Parathyroid adenoma (tissue), 2 donors: ENCODE results near the gene HORMAD1.

Experiments
- H2AFZ ChIP-seq: fragments of 300-600 bp; sonication (generic); one replicate; pipeline ENCODE4 v1.7.0; 2017; ENCODE audit warnings: antibody characterized with exemption, mild to moderate bottlenecking
- H3K27ac ChIP-seq: fragments of 300-600 bp; sonication (generic); one replicate; pipeline ENCODE4 v1.7.0; 2017
- H3K27me3 ChIP-seq: fragments of 300-600 bp; sonication (generic); one replicate; pipeline ENCODE4 v1.7.0; 2017; ENCODE audit warnings: low read length; ENCODE audit not compliant: control insufficient read depth, insufficient read depth
- H3K36me3 ChIP-seq: fragments of 300-600 bp; sonication (generic); one replicate; pipeline ENCODE4 v1.7.0; 2017; ENCODE audit warnings: low read length; ENCODE audit not compliant: control insufficient read depth, insufficient read depth
- H3K4me1 ChIP-seq: fragments of 300-600 bp; sonication (generic); one replicate; pipeline ENCODE4 v1.7.0; 2017; ENCODE audit warnings: control low read depth
- H3K4me2 ChIP-seq: fragments of 300-600 bp; sonication (generic); one replicate; pipeline ENCODE4 v1.7.0; 2017; ENCODE audit warnings: low read length
- H3K4me3 ChIP-seq: fragments of 300-600 bp; sonication (generic); one replicate; pipeline ENCODE4 v1.7.0; 2017; ENCODE audit warnings: low read depth, low read length
- H3K79me2 ChIP-seq: fragments of 300-600 bp; sonication (generic); one replicate; pipeline ENCODE4 v1.7.0; 2017; ENCODE audit warnings: control low read depth
- H3K9ac ChIP-seq: fragments of 300-600 bp; sonication (generic); one replicate; pipeline ENCODE4 v1.7.0; 2017; ENCODE audit warnings: mild to moderate bottlenecking
- H3K9me3 ChIP-seq: fragments of 300-600 bp; sonication (generic); one replicate; pipeline ENCODE4 v1.7.0; 2017; ENCODE audit warnings: low read length; ENCODE audit not compliant: control insufficient read depth
- CTCF ChIP-seq: fragments of 300-600 bp; sonication (generic); IDR thresholded peaks from one replicate; pipeline ENCODE4 v1.7.0; 2017; ENCODE audit warnings: antibody characterized with exemption, mild to moderate bottlenecking
- donor health status: primary hyperparathyroidism.

The HORMAD1 gene

GRCh38 chr1:150683914-150684313, 36.8 kb downstream of the HORMAD1 start:
- no peak overlapping the region for H2AFZ ChIP-seq
- no peak overlapping the region for H3K27ac ChIP-seq
- no peaks in the 10 kb centered on the region for H3K27me3 ChIP-seq
- no peaks in the 10 kb centered on the region for H3K36me3 ChIP-seq
- H3K4me1 ChIP-seq = no peaks in the 10 kb centered on the region
- H3K4me2 ChIP-seq = no peak overlapping the region
- no peaks in the 10 kb centered on the region for H3K9me3 ChIP-seq
- no peak overlapping the region for H3K9ac ChIP-seq
- no peak for TF ChIP-seq CTCF
- no peaks in the 10 kb centered on the region for H3K79me2 ChIP-seq
- no peak overlapping the region for H3K4me3 ChIP-seq

GRCh38 chr1:150678988-150679387, 41.7 kb downstream of the HORMAD1 start:
- H3K27ac ChIP-seq = no peak overlapping the region
- H3K79me2 ChIP-seq = peaks cover 5% of the 10 kb centered on the region
- H3K4me3 ChIP-seq = no peak overlapping the region
- no peaks in the 10 kb centered on the region for H3K36me3 ChIP-seq
- H3K4me2 ChIP-seq = no peak overlapping the region
- TF ChIP-seq CTCF = no peak
- H2AFZ ChIP-seq = no peak overlapping the region
- H3K9ac ChIP-seq = no peak overlapping the region
- H3K4me1 ChIP-seq = no peaks in the 10 kb centered on the region
- no peaks in the 10 kb centered on the region for H3K27me3 ChIP-seq
- no peaks in the 10 kb centered on the region for H3K9me3 ChIP-seq

DNA sequence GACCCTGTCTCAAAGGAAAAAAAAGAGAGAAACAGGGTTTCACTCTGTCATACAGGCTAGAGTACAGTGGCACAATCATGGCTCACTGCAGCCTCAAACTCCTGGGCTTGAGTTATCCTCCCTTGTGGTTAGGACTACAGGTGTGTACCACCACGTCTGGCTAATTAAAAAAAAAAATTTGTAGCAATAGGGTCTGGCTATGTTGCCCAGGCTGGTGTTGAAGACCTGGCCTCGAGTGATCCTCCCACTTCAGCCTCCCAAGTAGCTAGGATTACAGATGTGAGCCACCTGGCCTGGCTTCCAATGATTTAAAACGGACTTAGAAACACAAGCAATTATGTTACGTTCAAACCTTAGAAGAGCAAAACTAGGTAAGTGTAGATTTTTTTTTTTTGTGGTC, 45.8 kb downstream of the HORMAD1 start:
- H3K27me3 ChIP-seq = no peaks in the 10 kb centered on the region
- H3K4me2 ChIP-seq = no peak overlapping the region
- H3K9ac ChIP-seq = no peak overlapping the region
- H3K4me1 ChIP-seq = no peaks in the 10 kb centered on the region
- H3K9me3 ChIP-seq = no peaks in the 10 kb centered on the region
- H3K79me2 ChIP-seq = peaks cover 5% of the 10 kb centered on the region
- H3K4me3 ChIP-seq = no peak overlapping the region
- no peak overlapping the region for H3K27ac ChIP-seq
- no peaks in the 10 kb centered on the region for H3K36me3 ChIP-seq
- no peak overlapping the region for H2AFZ ChIP-seq
- no peak for TF ChIP-seq CTCF

DNA sequence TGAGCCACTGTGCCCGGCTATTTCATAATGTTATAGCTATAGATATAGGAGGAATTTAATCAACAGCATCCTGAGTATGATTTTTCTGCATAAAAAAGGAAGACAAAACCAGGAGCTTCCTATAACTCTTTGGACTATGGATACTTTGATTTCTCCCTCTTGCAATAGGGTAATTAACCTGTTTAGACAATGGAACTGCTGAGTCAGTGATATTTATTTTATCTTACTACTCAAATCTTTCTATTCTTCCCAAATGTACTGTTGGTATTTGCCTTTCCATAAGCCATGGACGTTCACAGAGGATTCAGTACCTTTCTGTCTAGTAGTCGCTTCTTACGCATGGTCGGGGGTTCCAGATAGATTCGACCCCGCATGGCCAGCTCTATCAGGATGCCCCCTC, 57.4 kb downstream of the HORMAD1 start:
- H3K4me2 ChIP-seq = no peak overlapping the region
- no peak overlapping the region for H3K27ac ChIP-seq
- no peaks in the 10 kb centered on the region for H3K4me1 ChIP-seq
- H3K79me2 ChIP-seq = no peaks in the 10 kb centered on the region
- H3K9me3 ChIP-seq = no peaks in the 10 kb centered on the region
- no peaks in the 10 kb centered on the region for H3K27me3 ChIP-seq
- no peak overlapping the region for H2AFZ ChIP-seq
- H3K4me3 ChIP-seq = no peak overlapping the region
- no peak overlapping the region for H3K9ac ChIP-seq
- no peak for TF ChIP-seq CTCF
- no peaks in the 10 kb centered on the region for H3K36me3 ChIP-seq

- Histone ChIP-seq H3K9me3 (no peaks in the 10 kb centered on the region), H3K9ac (no peak overlapping the region), H3K79me2 (no peaks in the 10 kb centered on the region), H3K27me3 (no peaks in the 10 kb centered on the region), H3K4me2 (no peak overlapping the region), H3K36me3 (no peaks in the 10 kb centered on the region), H3K4me1 (no peaks in the 10 kb centered on the region), H3K4me3 (no peak overlapping the region), H3K27ac (no peak overlapping the region), H2AFZ (no peak overlapping the region)
- no peak for TF ChIP-seq CTCF
These were observed 57.9 kb downstream of the HORMAD1 start for GRCh38 chr1:150662811-150663210.
